Endodermal cell (in vitro differentiated cells): ENCODE results near the gene KAZN. TPM values are rescaled to one million over a fixed set of nuclear protein-coding genes. Genes with fewer than 3 reads are reported as not detected.

Source experiments
- DNase-seq: peaks from one replicate; pipeline ENCODE4 v3.0.0-alpha.2; 2017
- H3K27ac ChIP-seq: 2 replicates; pipeline ENCODE4 v1.5.1; 2013; ENCODE audit warnings: mild to moderate bottlenecking, low read depth, low read length, moderate library complexity
- H3K27me3 ChIP-seq: 2 replicates; pipeline ENCODE4 v1.6.1; 2013; ENCODE audit warnings: mild to moderate bottlenecking, low read length, moderate library complexity; ENCODE audit not compliant: insufficient read depth, control insufficient read depth, poor library complexity, severe bottlenecking
- H3K36me3 ChIP-seq: 2 replicates; pipeline ENCODE4 v1.7.0; 2013; ENCODE audit warnings: mild to moderate bottlenecking, low read length, moderate library complexity; ENCODE audit not compliant: control insufficient read depth, insufficient read depth
- H3K4me1 ChIP-seq: one replicate; pipeline ENCODE4 v1.7.0; 2013; ENCODE audit warnings: low read length; ENCODE audit not compliant: control insufficient read depth, insufficient read depth
- H3K4me3 ChIP-seq: 2 replicates; pipeline ENCODE4 v1.5.1; 2013; ENCODE audit warnings: mild to moderate bottlenecking, low read length, moderate library complexity
- H3K9ac ChIP-seq: 2 replicates; pipeline ENCODE4 v1.6.1; 2013; ENCODE audit warnings: mild to moderate bottlenecking, low read length, moderate library complexity; ENCODE audit not compliant: poor library complexity, severe bottlenecking; ENCODE audit errors: extremely low read depth
- H3K9me3 ChIP-seq: 2 replicates; pipeline ENCODE4 v1.6.1; 2013; ENCODE audit warnings: mild to moderate bottlenecking, low read length, moderate library complexity; ENCODE audit not compliant: control insufficient read depth
- H3K27ac Mint-ChIP-seq: 2 replicates; pipeline ENCODE4 v1.8.0; 2020; ENCODE audit warnings: mixed read lengths
- H3K27me3 Mint-ChIP-seq: 2 replicates; pipeline ENCODE4 v1.8.0; 2021; ENCODE audit warnings: mild to moderate bottlenecking, mixed read lengths; ENCODE audit not compliant: insufficient read depth
- H3K36me3 Mint-ChIP-seq: 2 replicates; pipeline ENCODE4 v1.8.0; 2020; ENCODE audit warnings: low read depth, mixed read lengths
- H3K4me1 Mint-ChIP-seq: 2 replicates; pipeline ENCODE4 v1.8.0; 2020; ENCODE audit warnings: mixed read lengths
- H3K4me3 Mint-ChIP-seq: 2 replicates; pipeline ENCODE4 v1.8.0; 2020; ENCODE audit warnings: mild to moderate bottlenecking, moderate library complexity, mixed read lengths
- H3K9me3 Mint-ChIP-seq: 2 replicates; pipeline ENCODE4 v1.8.0; 2020; ENCODE audit warnings: mild to moderate bottlenecking, mixed read lengths
- WGBS, 2 experiments: methylation state at CpG; one replicate each; pipeline versions ENCODE4 v1.1.5 to v1.1.7; 2013; ENCODE audit warnings: missing lambda C conversion rate in 2 of 2, mixed read lengths in 1 of 2; ENCODE audit not compliant: insufficient coverage in 1 of 2, insufficient read length in 1 of 2; 5-methylcytosine and 5-hydroxymethylcytosine counted together
- total RNA-seq, 2 donors: library from RNA; stranded (reverse); fragmentation: NEBNext Ultra II Directional in 1 of 2; extraction: Animal tissue kit (Norgen Biotek cat#: 25700) in 1 of 2; gene quantifications; 2 replicates in 1 of 2; 3 replicates in 1 of 2; pipeline ENCODE4 v1.2.1, GENCODE V29; 2021
- TF ChIP-seq, protein P1 (sequence below): fragments of 200-600 bp; sonication (generic); conservative IDR thresholded peaks from 2 replicates; pipeline ENCODE4 v1.5.0; 2021; ENCODE audit warnings: antibody characterized with exemption, mild to moderate bottlenecking

The KAZN gene
- total RNA-seq, 2 donors from 2014 or later, result 12.4 to 13.9 TPM

DNA sequence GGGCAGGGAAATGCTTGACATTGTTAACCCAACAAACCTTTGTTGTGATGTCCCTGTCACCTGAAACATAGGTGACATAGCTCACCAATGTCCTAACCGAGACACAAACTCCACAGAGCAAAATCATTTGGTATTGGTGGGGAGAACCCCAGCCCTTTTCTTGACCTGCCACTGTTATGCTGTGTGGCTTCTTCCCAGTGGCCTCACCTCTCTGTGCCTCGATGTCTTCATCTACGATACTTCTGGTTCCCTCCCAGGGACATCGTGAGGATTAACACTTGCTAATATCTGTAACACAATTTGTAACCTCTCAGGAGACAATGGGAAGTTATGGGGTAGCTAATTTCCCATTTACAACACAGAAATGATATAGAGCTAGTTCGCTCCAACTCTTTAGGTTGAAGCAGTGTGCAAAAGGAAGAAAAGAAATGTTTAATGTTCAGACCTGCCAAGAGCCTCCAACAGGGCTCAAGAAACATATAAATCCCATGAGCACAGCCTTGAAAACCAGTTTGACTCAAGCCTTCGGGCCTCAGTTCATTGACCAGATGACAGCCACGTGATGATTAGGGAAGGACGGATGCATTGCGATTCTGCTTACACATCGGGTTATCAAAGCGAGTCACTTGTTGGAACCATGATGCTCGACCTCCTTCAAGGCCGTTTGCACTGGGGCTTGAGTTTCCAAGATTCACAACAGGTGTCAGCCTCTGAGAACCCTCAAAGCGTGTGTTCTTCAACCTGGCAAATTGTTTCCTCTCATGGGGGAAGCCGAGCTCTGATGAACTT is 517.3 kb downstream of the KAZN start:
- H3K27ac Mint-ChIP-seq, result no peak overlapping the region
- H3K9me3 Mint-ChIP-seq, result no peaks in the 10 kb centered on the region
- TF ChIP-seq, protein P1, sequence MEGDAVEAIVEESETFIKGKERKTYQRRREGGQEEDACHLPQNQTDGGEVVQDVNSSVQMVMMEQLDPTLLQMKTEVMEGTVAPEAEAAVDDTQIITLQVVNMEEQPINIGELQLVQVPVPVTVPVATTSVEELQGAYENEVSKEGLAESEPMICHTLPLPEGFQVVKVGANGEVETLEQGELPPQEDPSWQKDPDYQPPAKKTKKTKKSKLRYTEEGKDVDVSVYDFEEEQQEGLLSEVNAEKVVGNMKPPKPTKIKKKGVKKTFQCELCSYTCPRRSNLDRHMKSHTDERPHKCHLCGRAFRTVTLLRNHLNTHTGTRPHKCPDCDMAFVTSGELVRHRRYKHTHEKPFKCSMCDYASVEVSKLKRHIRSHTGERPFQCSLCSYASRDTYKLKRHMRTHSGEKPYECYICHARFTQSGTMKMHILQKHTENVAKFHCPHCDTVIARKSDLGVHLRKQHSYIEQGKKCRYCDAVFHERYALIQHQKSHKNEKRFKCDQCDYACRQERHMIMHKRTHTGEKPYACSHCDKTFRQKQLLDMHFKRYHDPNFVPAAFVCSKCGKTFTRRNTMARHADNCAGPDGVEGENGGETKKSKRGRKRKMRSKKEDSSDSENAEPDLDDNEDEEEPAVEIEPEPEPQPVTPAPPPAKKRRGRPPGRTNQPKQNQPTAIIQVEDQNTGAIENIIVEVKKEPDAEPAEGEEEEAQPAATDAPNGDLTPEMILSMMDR, result no peak
- DNase-seq, result no peak
- H3K27me3 ChIP-seq, result no peaks in the 10 kb centered on the region
- no peaks in the 10 kb centered on the region for H3K36me3 Mint-ChIP-seq
- no peaks in the 10 kb centered on the region for H3K36me3 ChIP-seq
- 93 to 96% methylated on average over 14 to 15 of the region's 15 CpGs for WGBS, 2 experiments
- H3K9me3 ChIP-seq, result no peaks in the 10 kb centered on the region
- no peak overlapping the region for H3K9ac ChIP-seq
- no peak overlapping the region for H3K4me3 Mint-ChIP-seq
- no peak overlapping the region for H3K27ac ChIP-seq
- no peaks in the 10 kb centered on the region for H3K4me1 ChIP-seq
- H3K4me1 Mint-ChIP-seq, result peaks cover 10% of the 10 kb centered on the region
- peaks cover 3% of the 10 kb centered on the region for H3K27me3 Mint-ChIP-seq
- H3K4me3 ChIP-seq, result no peak overlapping the region

DNA sequence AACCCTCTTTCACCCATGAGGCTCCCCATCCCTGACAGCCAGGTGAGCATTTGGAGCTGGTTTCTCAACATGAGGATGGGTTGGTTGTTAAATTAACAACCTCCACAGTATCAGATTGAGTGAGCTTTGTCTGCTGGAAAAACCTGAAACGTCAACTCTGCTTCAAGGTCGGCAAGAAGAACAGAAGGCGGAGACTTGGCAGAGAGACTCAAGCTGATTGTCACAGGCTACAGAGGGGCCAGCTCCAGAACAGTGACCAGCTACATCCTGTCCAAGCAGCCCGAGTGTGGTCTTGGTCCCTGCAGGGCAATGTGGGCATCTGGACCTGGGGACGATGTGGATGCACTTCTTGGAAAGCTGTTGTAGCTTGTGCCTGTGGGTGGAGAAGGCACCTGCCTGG is 518.5 kb downstream of the KAZN start:
- no peak overlapping the region for H3K27ac Mint-ChIP-seq
- Histone ChIP-seq H3K27ac (no peak overlapping the region), H3K9me3 (no peaks in the 10 kb centered on the region), H3K36me3 (no peaks in the 10 kb centered on the region), H3K9ac (no peak overlapping the region), H3K4me1 (no peaks in the 10 kb centered on the region), H3K4me3 (no peak overlapping the region), H3K27me3 (no peaks in the 10 kb centered on the region)
- no peak for DNase-seq
- no peaks in the 10 kb centered on the region for H3K9me3 Mint-ChIP-seq
- TF ChIP-seq, protein P1, result no peak
- no peak overlapping the region for H3K4me3 Mint-ChIP-seq
- no peaks in the 10 kb centered on the region for H3K36me3 Mint-ChIP-seq
- H3K27me3 Mint-ChIP-seq, result peaks cover 3% of the 10 kb centered on the region
- peaks cover 9% of the 10 kb centered on the region for H3K4me1 Mint-ChIP-seq
- WGBS, 2 experiments, result 87 to 91% methylated on average over 5 of the region's 5 CpGs

DNA sequence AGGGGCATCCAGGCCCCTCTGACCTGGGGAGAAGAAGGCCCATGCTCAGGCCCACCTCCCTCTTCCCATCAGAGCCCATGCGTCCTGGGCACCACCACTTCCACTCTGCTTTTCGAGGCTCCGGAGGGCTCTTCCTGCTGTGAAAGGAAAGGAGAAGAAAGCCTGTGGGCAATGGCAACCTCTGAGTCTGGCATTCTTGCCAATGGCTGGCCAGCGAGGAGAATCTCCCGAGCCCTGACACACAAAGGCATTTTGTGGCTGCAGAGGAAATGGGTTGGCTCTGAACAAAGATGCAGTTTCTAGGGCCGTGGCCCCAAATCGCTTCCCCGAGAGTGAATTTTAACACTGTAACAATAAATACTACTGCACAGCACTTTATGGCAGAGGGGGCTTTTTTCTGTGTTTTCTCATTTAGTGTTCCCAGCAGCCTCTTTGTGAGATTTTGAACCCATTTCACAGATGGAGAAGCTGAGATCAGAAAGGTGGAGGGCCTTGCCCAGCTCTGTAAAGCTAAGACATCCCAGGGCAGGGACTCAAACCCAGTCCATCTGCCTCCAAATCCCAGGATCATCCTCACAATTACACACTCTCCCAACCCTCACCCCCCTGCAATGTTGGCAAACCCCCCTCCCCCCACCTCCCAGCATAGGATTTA is 519.3 kb downstream of the KAZN start:
- Mint-ChIP-seq H3K9me3 (no peaks in the 10 kb centered on the region), H3K27me3 (peaks cover 3% of the 10 kb centered on the region), H3K4me3 (no peak overlapping the region), H3K36me3 (no peaks in the 10 kb centered on the region), H3K4me1 (peaks cover 3% of the 10 kb centered on the region), H3K27ac (no peak overlapping the region)
- no peaks in the 10 kb centered on the region for H3K4me1 ChIP-seq
- WGBS, 2 experiments, result 77 to 88% methylated on average over 3 to 8 of the region's 8 CpGs
- TF ChIP-seq, protein P1, result no peak
- DNase-seq, result no peak
- H3K27me3 ChIP-seq, result no peaks in the 10 kb centered on the region
- no peaks in the 10 kb centered on the region for H3K36me3 ChIP-seq
- H3K4me3 ChIP-seq, result no peak overlapping the region
- no peak overlapping the region for H3K27ac ChIP-seq
- H3K9ac ChIP-seq, result no peak overlapping the region
- H3K9me3 ChIP-seq, result no peaks in the 10 kb centered on the region
